NCI-H69 (cell line): ENCODE measurements around the gene COLQ.
"Not testable (repeated sequence)": the region's sequence is repeated elsewhere in the genome, so short reads cannot be mapped to it uniquely, and the experiment has no call there.

Experiments used
- DNase-seq: peaks from one replicate; lab custom pipeline; 2025; lab: John Stamatoyannopoulos, UW

The COLQ gene

DNA sequence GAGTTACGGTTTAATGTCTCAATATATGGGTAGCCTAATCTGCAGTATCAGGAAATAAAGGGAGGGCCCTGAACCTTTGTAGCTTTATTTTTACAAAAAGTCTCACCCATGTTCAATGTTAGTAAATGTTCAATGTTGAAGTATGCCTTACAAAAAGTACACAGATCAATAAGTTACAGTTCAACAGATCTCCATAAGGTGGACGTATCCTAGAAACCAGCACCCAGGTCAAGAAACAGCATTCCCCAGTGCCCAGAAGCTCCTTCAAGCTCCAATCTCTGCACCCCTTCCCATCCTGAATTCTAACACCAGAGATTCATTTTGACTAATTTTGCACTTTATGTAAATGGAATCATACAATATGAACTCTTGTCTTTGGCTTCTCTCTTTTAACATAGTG is 31.3 kb downstream of the COLQ start:
- no peak for DNase-seq

- no peak for DNase-seq
Measured at GRCh38 chr3:15488002-15488401, 33.5 kb downstream of the COLQ start.

DNA sequence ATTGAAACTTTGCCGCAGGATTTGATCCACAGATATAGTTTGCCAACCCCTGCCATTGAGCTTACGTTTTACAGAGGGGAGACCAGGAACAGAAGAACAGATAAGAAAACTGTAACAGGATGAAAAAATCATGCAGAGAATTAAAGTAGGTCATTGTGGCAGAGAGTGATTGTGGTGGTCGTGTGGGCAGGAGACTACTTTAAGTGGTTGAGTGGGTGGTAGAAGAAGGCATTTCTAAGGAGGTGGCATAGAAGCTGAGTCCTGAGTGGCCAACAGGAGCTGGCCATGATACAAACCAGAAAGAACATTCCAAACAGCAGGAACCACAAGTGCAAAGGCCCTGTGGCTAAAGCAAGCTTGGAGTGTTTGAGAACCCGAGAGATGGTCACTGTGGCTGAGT is 34.5 kb downstream of the COLQ start:
- DNase-seq, result no peak

DNA sequence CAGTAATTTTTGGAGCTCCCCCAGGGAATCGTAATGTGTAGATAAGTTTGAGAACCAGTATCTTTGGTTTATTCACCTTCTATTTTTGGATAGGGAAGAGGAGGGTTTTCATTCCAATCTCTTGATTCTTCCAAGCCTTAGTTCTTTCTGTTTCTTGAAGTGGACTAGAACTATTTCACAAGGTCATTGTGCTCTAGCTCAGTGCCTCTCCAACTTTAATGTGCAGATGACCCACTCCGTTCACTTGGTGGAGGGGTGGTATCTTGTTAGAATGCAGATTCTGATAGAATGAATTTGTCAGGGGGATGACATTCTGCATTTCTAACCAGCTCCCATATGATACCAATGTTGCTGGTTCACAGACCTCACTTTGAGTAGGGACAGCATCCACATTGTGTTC is 35.5 kb downstream of the COLQ start:
- DNase-seq, result no peak

GRCh38 chr3:15484551-15484950 is 37.0 kb downstream of the COLQ start:
- not testable (repeated sequence) for DNase-seq

DNA sequence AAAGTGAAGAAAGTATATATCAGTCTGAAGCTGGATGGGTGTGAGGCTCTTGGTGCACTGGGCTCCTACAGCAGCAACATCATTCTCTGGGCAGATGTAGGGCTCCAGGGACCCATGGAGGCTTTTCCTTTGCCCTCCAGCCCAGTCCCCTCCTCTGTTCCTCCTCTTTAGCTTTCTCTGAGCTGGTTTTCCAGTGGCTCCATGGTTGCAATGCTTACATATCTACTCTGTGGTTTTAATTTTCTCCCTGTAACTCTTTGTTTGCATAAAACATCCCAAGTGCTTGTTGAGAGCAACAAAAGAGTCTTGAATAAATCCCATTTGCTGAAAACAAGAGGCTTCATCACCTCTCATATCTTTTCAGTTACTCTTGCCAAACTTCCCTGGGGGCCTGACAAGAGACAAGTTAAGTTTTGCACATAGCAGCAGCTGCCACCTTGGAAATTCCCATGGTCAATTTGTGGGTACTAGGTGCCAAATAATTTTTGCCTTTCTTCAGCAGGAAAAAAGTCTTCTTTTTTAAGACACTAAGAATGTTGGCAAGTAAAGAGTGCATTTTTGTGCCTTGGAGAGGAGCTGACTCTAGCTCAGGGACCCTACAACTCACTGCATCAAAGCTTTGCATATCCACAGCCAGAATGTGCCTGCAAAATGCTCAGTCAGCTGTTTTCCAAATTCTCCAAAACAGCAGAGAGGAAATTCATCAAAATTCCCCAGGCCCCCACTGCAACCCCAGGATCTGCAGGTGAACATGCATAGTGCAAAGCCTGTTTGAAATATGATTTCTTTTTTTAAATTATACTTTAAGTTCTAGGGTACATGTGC is 41.9 kb downstream of the COLQ start:
- DNase-seq, result no peak

DNA sequence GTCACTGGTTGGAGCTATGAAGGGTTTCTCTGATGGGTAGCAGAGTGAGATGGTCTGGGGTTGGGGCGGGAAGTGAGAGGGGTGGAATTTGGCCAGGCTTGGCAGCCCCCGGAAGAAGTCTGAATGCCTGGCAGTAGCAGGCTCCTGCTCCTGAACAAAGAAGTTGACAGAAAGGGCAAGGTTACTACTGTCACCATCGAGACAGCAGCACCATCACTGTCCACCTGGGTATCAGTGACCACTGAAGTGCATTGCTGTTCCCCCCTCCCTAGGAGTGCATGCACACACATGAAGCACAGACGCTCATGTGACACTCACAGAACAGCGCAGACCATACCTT is 42.9 kb downstream of the COLQ start:
- no peak for DNase-seq

DNA sequence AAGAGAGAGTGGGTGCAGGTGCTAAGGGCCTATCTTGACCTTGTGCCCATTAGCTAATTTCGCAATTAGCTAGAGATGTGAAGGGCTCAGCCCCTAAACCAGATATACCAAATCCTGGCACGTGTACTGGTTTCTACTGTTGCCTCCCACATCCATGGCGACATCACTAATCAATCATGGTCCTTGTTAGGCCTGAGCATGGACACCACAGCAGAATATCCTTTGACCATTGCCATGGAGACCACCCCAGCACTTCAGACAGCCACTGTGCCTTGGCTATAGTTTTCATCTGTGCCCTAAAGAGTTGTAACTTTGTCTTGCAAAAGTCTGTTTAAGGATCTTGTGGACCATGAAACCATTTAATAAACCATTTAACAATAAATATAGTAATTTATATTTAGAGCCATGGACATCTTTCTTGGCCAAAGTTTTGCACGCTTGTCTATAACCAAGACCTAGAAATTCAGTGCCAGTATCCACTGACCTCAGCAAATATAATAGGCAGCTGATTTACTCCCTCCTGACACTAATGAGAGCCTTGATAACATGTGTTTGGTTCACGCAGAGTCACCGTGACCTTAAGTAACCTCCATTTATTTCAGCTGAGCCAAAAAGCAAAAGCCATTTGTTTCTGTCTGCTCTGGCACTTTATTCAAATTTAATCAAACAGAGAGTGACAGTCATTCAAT is 43.4 kb downstream of the COLQ start:
- DNase-seq, result peak; percentile 5

DNA sequence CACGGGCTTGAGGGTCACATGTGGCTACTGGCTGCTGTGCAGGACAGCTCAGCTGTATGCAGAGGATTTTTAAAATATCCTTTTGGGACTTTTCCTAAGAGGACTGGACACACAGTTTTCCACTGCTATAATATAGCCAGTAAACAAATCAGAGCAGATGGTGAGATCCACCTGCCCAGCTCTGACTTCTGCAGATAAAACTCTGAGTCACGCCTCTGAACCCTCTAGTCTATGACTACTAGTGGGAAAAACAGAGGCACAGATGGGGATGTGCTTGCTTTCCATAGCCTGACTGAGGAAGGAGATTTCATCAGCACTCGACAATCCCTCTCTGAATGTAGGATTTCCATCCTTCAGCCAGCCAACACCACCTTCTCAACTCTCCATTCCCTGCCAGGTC is 45.1 kb downstream of the COLQ start:
- DNase-seq, result no peak

DNA sequence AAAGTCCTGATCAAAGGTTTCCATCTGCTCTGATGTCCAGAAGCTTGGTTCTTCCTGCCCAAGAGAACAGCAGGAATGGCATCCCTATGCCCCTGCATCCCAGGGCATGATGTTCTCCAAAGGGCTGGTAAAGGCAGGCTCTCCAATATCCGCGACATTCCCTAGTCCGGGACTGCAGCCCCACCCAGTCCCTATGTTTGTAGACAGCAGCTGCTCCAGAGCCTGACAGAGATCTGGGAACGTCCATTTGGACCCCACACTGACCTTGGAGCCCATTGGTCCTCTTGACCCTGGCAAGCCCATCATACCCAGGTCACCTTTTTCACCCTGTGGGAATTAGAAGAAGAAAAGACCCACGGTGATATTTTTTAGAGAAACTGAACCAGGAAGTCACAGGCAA is 46.3 kb downstream of the COLQ start:
- no peak for DNase-seq

DNA sequence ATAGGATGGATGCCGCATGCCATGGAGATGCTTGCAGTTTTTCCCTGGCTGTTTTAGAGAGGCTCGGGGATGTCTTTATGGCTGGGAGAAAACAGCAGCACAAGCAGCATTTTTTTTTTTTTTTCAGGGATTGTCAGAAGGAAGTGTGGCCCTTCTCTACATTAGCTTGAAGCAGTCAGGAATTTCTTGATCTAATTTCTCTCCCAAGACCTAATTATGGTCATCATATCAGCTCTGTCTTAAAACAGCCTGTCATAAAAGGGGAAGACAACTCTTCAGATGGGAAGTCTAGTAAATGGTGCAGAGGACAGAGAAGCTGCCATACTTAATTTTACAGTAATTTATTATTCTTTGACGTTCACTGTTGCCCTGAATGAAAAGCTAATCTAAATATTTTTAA is 49.6 kb downstream of the COLQ start:
- DNase-seq, result no peak

- no peak for DNase-seq
Measured at GRCh38 chr3:15470849-15471248, 50.7 kb downstream of the COLQ start.

DNA sequence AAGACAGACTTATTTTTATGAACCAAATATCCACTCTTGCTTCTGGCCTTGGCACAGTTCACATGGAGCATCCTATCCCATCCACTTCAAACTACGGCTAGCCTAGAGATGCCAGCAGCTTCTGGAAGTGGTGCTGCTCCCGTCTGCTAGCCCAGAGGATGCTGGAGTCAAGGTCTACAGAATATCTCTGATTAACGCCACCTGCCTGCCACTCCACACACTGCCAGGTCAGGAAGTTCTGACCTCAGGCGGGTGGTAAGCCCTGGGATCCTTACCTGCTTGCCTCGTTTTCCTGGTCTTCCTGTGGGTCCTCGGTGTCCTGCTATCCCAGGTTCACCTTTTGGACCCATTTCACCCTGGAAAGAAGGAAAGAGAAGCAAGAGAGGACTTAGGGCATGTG is 51.2 kb downstream of the COLQ start:
- DNase-seq, result no peak

GRCh38 chr3:15467227-15468181 is 54.0 kb downstream of the COLQ start:
- peak; percentile 17 for DNase-seq

DNA sequence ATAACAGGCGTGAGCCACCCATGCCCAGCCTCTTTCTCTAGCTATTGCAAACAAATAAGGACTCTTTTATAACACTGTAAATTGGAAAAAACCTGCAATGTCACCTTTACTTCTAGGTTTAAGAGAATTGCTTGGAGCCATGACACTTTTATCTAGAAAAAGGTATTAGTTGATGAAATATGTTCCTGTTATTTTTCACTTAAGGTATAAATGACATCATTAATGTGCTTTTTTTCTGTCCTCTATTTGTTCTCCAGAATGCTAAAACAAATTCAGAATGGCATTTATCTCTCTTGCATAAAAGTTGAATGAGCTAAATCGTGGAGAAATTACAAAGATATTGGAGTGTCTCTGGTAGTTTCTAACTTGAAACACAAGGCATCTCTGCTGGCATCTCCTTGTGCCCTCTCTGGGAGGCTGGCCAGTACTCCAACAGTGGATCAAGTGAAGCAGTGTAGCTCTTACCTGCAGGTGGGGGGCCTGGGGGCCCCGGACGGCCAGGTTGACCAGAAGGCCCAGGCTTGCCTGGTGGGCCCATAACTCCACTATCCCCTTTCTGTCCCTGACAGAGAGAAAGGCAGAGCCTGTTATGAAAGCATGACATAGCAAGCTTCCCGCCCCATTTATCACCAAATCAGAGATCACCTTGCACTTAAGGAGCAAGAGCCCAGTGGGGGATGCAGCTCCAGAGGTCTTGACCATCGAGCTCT is 55.5 kb downstream of the COLQ start:
- DNase-seq, result no peak

- no peak for DNase-seq
Measured at GRCh38 chr3:15462451-15462850, 59.1 kb downstream of the COLQ start.

GRCh38 chr3:15460891-15461531 is 60.5 kb downstream of the COLQ start:
- peak; percentile 77 for DNase-seq

- no peak for DNase-seq
Measured at GRCh38 chr3:15458212-15458780, 63.2 kb downstream of the COLQ start.

DNA sequence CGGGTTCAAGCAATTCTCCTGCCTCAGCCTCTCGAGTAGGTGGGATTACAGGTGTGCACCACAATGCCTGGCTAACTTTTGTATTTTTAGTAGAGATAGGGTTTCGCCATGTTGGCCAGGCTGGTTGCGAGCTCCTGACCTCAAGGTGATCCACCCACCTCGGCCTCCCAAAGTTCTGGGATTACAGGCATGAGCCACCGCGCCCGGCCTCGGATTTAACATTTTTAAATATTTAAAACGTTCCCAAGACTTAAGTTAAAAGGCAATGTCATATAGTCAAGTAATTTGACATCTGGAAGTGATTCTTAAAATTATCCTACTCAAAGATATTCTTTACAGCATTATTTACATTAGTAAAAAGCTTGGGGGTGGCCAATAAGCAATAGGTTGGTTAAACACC is 64.6 kb downstream of the COLQ start:
- not testable (repeated sequence) for DNase-seq

DNA sequence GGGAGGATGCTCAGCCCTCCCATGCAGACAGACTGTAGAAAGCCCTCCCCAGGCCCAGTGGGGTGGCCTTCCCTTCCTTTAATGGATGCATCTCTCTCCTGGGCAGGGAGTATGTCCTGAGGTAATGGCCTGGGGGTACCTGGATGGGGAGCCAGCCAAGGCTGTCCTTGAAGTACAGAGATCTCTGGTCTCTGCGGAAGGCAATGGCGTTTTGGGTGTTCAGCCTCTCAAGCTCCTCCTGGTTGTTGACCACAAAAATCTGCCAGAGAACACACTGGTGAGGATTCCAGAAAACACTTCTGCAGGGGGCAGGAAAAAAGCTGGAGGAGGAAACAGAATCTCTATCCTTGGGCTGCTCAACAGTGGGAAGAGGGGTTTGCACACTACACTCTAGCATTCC is 65.2 kb downstream of the COLQ start:
- DNase-seq, result no peak

GRCh38 chr3:15455756-15456155 is 65.8 kb downstream of the COLQ start:
- DNase-seq, result no peak
